Choroid plexus epithelial cell (primary cell): ENCODE results near the gene PHAX.
"Not testable (repeated sequence)": the region's sequence is repeated elsewhere in the genome, so short reads cannot be mapped to it uniquely, and the experiment has no call there.

Source experiments
- DNase-seq: peaks from one replicate; pipeline ENCODE4 v3.0.0-alpha.2; 2010; ENCODE audit warnings: low read depth
- H3K4me3 ChIP-seq: 2 replicates; pipeline ENCODE4 v1.5.1; 2011; ENCODE audit warnings: low read depth, mild to moderate bottlenecking, control low read depth, low read length, moderate library complexity
- CTCF ChIP-seq: conservative IDR thresholded peaks from 2 replicates; pipeline ENCODE4 v1.5.1; 2011; ENCODE audit warnings: low read depth, mild to moderate bottlenecking, control low read depth, inconsistent platforms, low read length, moderate library complexity

The PHAX gene

DNA sequence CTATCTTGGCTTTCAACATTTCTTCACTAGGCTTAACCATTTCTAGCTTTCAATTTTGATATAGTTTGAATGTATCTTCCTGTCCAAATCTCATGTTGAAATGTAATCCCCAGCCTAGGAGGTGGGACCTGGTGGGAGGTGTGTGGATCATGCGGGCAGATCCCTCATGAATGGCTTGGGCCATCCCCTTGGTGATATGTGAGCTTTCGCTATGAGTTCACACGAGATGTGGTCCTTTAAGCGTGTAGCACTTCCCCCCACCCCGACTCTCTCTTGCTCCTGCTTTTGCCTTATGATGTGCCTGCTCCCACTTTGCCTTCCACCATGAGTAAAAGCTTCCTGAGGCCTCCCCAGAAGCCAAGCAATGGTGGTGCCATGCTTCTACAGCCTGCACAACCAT is 40.6 kb downstream of the PHAX start:
- no peak for TF ChIP-seq CTCF
- H3K4me3 ChIP-seq, result no peak overlapping the region
- no peak for DNase-seq

DNA sequence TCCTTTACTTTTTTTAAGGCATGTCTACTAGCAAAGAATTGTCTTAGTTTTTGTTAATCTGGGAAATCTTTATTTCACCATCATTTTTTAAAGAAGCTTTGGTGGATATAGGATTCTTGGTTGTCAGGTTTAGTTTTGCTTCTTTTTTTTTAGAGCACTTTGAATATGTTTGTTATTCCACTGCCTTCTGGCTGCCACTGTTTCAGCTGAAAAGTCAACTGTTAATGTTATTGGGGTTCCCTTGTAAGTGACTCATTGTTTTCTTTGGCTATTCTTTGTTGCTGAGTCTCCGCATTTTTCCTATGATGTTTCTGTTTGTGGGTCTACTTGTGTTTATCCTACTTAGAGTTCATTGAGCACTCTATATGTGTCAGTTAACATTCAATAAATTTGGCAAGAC is 44.4 kb downstream of the PHAX start:
- no peak overlapping the region for H3K4me3 ChIP-seq
- no peak for TF ChIP-seq CTCF
- no peak for DNase-seq

- no peak for DNase-seq
- H3K4me3 ChIP-seq, result no peak overlapping the region
- TF ChIP-seq CTCF, result no peak
Observed at GRCh38 chr5:126647071-126647470, 46.3 kb downstream of the PHAX start.

DNA sequence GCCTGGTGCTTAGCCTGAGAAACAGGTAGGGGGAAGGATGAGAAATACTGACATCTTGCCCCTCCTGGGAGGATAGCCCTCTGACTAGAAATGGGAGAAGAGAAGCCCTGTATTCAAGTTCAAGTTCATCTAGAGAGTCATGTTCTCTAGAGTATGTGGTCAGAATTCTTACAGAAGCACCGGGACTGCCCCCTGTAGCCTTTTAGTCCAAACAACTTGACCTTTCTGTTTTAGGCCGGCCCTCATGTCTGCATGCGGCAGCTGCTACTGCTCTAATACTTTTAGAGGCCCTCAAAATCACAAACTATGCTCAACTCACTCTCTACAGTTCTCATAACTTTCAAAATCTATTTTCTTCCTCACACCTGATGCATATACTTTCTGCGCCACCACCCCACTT is 47.7 kb downstream of the PHAX start:
- H3K4me3 ChIP-seq, result no peak overlapping the region
- DNase-seq, result peak; percentile 7
- TF ChIP-seq CTCF, result no peak

- not testable (repeated sequence) for DNase-seq, H3K4me3 ChIP-seq
Observed at GRCh38 chr5:126649057-126649456, 48.3 kb downstream of the PHAX start.

GRCh38 chr5:126649709-126650108 is 49.0 kb downstream of the PHAX start:
- H3K4me3 ChIP-seq, DNase-seq: not testable (repeated sequence)

- TF ChIP-seq CTCF, result no peak
- no peak for DNase-seq
- H3K4me3 ChIP-seq, result no peak overlapping the region
Observed at GRCh38 chr5:126650463-126650862, 49.7 kb downstream of the PHAX start.

DNA sequence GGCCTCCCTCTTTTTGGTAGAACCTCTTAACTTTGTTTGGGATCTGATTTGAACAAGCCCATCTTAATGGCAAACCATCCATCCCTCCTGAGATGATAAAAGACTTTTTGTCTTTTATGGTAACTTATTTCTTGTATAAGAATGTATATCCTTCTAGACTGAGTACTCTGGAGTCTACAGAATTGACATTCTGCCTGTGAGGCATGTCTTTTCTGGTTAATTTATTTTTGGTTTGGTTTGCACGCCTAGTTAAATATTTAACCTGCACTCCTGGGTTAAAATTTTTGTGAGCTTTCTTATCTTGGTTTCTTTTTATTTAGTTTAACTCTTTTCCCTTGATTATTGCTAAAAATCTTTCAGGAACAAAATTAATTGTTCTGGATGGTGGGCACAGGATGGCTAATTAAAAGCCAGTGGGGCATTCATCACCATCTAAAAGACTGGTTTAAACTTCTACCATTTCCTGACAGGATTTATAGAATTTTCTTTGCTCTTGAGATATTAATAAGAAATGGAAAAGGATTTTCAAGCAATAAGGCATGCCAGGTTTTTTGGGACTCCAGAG is 50.3 kb downstream of the PHAX start:
- no peak for TF ChIP-seq CTCF
- no peak overlapping the region for H3K4me3 ChIP-seq
- DNase-seq, result no peak
